IMR-90 (cell line): ENCODE measurements around the gene RPUSD1. TPM values are rescaled to one million over a fixed set of nuclear protein-coding genes. Genes with fewer than 3 reads are reported as not detected.

Source experiments
- ATAC-seq: fragments of 200-7000 bp; cut with Tn5 transposase; 2 replicates; pipeline ENCODE4 v1.9.1; 2020; ENCODE audit warnings: low read depth, mild to moderate bottlenecking, moderate library complexity
- BruUV-seq: library from RNA; stranded (reverse); fragments of 400-500 nt; replicated peaks from 2 replicates; lab custom pipeline; 2021; lab: Mats Ljungman, UMichigan
- CTCF ChIA-PET: fragments of 300-600 bp; formaldehyde crosslinking; extraction: SDS; loops from one replicate; lab custom pipeline; 2021; ENCODE audit warnings: antibody characterized with exemption; lab: Yijun Ruan, JAX
- POLR2A ChIA-PET: fragments of 300-600 bp; sonication (Branson Sonifier 250); formaldehyde crosslinking; loops from one replicate; lab custom pipeline; 2022; ENCODE audit warnings: antibody characterized with exemption; ENCODE audit not compliant: unreplicated experiment; lab: Charles Lee
- DNase-seq: peaks from one replicate; pipeline ENCODE4 v3.0.0; 2013
- H2AFZ ChIP-seq: replicated peaks from 2 replicates; pipeline ENCODE3; 2013; ENCODE audit warnings: low read length, mild to moderate bottlenecking; ENCODE audit not compliant: poor library complexity
- H2AK5ac ChIP-seq: 2 replicates; pipeline ENCODE4 v1.6.1; 2013; ENCODE audit warnings: low read depth, low read length, inconsistent platforms
- H2AK9ac ChIP-seq: replicated peaks from 2 replicates; pipeline ENCODE3; 2013; ENCODE audit warnings: mild to moderate bottlenecking, low read depth, low read length, moderate library complexity; ENCODE audit not compliant: poor library complexity
- H2BK120ac ChIP-seq: 2 replicates; pipeline ENCODE4 v1.6.1; 2013; ENCODE audit warnings: low read depth, low read length, inconsistent platforms
- H2BK15ac ChIP-seq: 3 replicates; pipeline ENCODE4 v1.6.1; 2013; ENCODE audit warnings: low read depth, low read length, inconsistent platforms
- H2BK20ac ChIP-seq: 2 replicates; pipeline ENCODE4 v1.6.1; 2013; ENCODE audit warnings: low read depth, mild to moderate bottlenecking, inconsistent platforms, low read length, moderate library complexity
- H2BK5ac ChIP-seq: 2 replicates; pipeline ENCODE4 v1.6.1; 2013; ENCODE audit warnings: mild to moderate bottlenecking, low read depth, low read length, inconsistent platforms; ENCODE audit not compliant: poor library complexity, severe bottlenecking
- H3K14ac ChIP-seq: replicated peaks from 2 replicates; pipeline ENCODE4 v1.6.1; 2013; ENCODE audit warnings: low read depth, low read length, inconsistent platforms
- H3K18ac ChIP-seq: 2 replicates; pipeline ENCODE4 v1.6.1; 2013; ENCODE audit warnings: low read depth, low read length, control low read depth
- H3K23ac ChIP-seq: 2 replicates; pipeline ENCODE4 v1.6.1; 2013; ENCODE audit warnings: low read depth, low read length, inconsistent platforms
- H3K27ac ChIP-seq: 2 replicates; pipeline ENCODE4 v1.5.1; 2013; ENCODE audit warnings: mild to moderate bottlenecking, control low read depth, low read length; ENCODE audit not compliant: insufficient read depth
- H3K27me3 ChIP-seq: 2 replicates; pipeline ENCODE4 v1.6.1; 2013; ENCODE audit warnings: low read length; ENCODE audit not compliant: control insufficient read depth, insufficient read depth
- H3K36me3 ChIP-seq: 2 replicates; pipeline ENCODE4 v1.6.1; 2013; ENCODE audit warnings: low read length, mixed read lengths; ENCODE audit not compliant: control insufficient read depth, insufficient read depth
- H3K4ac ChIP-seq: 2 replicates; pipeline ENCODE4 v1.6.1; 2013; ENCODE audit warnings: low read depth, low read length, inconsistent platforms
- H3K4me1 ChIP-seq: 2 replicates; pipeline ENCODE4 v1.6.1; 2013; ENCODE audit warnings: low read length, mixed read lengths; ENCODE audit not compliant: control insufficient read depth, insufficient read depth
- H3K4me2 ChIP-seq: 2 replicates; pipeline ENCODE4 v1.6.1; 2013; ENCODE audit warnings: low read depth, mild to moderate bottlenecking, control low read depth, low read length, moderate library complexity
- H3K4me3 ChIP-seq: 2 replicates; pipeline ENCODE4 v1.5.1; 2013; ENCODE audit warnings: low read depth, mild to moderate bottlenecking, control low read depth, low read length, moderate library complexity; ENCODE audit not compliant: insufficient read depth
- H3K56ac ChIP-seq: 2 replicates; pipeline ENCODE4 v1.6.1; 2013; ENCODE audit warnings: low read length, inconsistent platforms; ENCODE audit not compliant: insufficient read depth; ENCODE audit errors: extremely low read depth
- H3K79me1 ChIP-seq, 2 experiments: 2 replicates each; pipeline ENCODE4 v1.6.1; 2013; ENCODE audit warnings: low read length in 2 of 2, inconsistent platforms in 1 of 2, low read depth in 1 of 2
- H3K9ac ChIP-seq: 2 replicates; pipeline ENCODE4 v1.6.1; 2013; ENCODE audit warnings: low read depth, low read length, control low read depth
- H3K9me1 ChIP-seq: 2 replicates; pipeline ENCODE4 v1.6.1; 2013; ENCODE audit warnings: low read length, inconsistent platforms; ENCODE audit not compliant: insufficient read depth
- H3K9me3 ChIP-seq: 2 replicates; pipeline ENCODE4 v1.6.1; 2013; ENCODE audit warnings: low read length; ENCODE audit not compliant: control insufficient read depth, insufficient read depth
- H4K20me1 ChIP-seq: 2 replicates; pipeline ENCODE4 v1.6.1; 2013; ENCODE audit warnings: low read length, inconsistent platforms; ENCODE audit not compliant: insufficient read depth
- H4K5ac ChIP-seq: 2 replicates; pipeline ENCODE4 v1.6.1; 2013; ENCODE audit warnings: mild to moderate bottlenecking, low read depth, low read length, control low read depth
- H4K8ac ChIP-seq, 2 experiments: 2 replicates each; pipeline ENCODE4 v1.6.1; 2013; ENCODE audit warnings: low read depth in 2 of 2, low read length in 2 of 2, control low read depth in 1 of 2, inconsistent platforms in 1 of 2
- H4K91ac ChIP-seq: 2 replicates; pipeline ENCODE4 v1.6.1; 2013; ENCODE audit warnings: low read depth, low read length, inconsistent platforms; ENCODE audit not compliant: insufficient read depth
- BHLHE40 ChIP-seq: fragments of 150-350 bp; IDR thresholded peaks from 2 replicates; pipeline ENCODE4 v1.6.1; 2016; ENCODE audit warnings: mild to moderate bottlenecking, low read depth, low read length
- CEBPB ChIP-seq: IDR thresholded peaks from 2 replicates; pipeline ENCODE4 v1.6.1; 2012; ENCODE audit warnings: low read depth, low read length, improper control_type of control experiment
- CHD1 ChIP-seq: IDR thresholded peaks from 2 replicates; pipeline ENCODE4 v1.6.1; 2012; ENCODE audit warnings: low read depth, low read length, improper control_type of control experiment
- ELK1 ChIP-seq: fragments of 150-350 bp; IDR thresholded peaks from 2 replicates; pipeline ENCODE4 v1.6.1; 2016; ENCODE audit warnings: low read depth, mild to moderate bottlenecking, low read length, moderate library complexity, borderline replicate concordance
- FOS ChIP-seq: fragments of 150-350 bp; IDR thresholded peaks from 2 replicates; pipeline ENCODE4 v1.6.1; 2016; ENCODE audit warnings: low read depth, low read length
- MAFK ChIP-seq: IDR thresholded peaks from 2 replicates; pipeline ENCODE4 v1.6.1; 2012; ENCODE audit warnings: low read depth, low read length, improper control_type of control experiment
- MAZ ChIP-seq: IDR thresholded peaks from 2 replicates; pipeline ENCODE4 v1.6.1; 2012; ENCODE audit warnings: low read depth, mild to moderate bottlenecking, low read length, improper control_type of control experiment, moderate library complexity, borderline replicate concordance
- MXI1 ChIP-seq: IDR thresholded peaks from 2 replicates; pipeline ENCODE4 v1.6.1; 2012; ENCODE audit warnings: low read depth, mild to moderate bottlenecking, low read length, moderate library complexity, borderline replicate concordance
- POLR2A ChIP-seq: IDR thresholded peaks from 2 replicates; pipeline ENCODE4 v1.6.1; 2012; ENCODE audit warnings: mild to moderate bottlenecking, low read depth, low read length
- RAD21 ChIP-seq: IDR thresholded peaks from 2 replicates; pipeline ENCODE4 v1.6.1; 2012; ENCODE audit warnings: low read length, improper control_type of control experiment
- RCOR1 ChIP-seq: IDR thresholded peaks from 2 replicates; pipeline ENCODE4 v1.6.1; 2012; ENCODE audit warnings: mild to moderate bottlenecking, low read length, improper control_type of control experiment; ENCODE audit not compliant: insufficient replicate concordance
- RFX5 ChIP-seq: IDR thresholded peaks from 2 replicates; pipeline ENCODE4 v1.8.0; 2012; ENCODE audit warnings: low read depth, mild to moderate bottlenecking, low read length, moderate library complexity
- SMC3 ChIP-seq: fragments of 150-350 bp; IDR thresholded peaks from 2 replicates; pipeline ENCODE4 v1.6.1; 2016; ENCODE audit warnings: low read depth, mild to moderate bottlenecking, antibody characterized with exemption, low read length, moderate library complexity
- WGBS, 2 experiments: methylation state at CpG; one replicate each; pipeline versions ENCODE4 v1.1.5 to v1.1.7; 2013; ENCODE audit warnings: missing lambda C conversion rate in 2 of 2; ENCODE audit not compliant: insufficient read length in 1 of 2; ENCODE audit errors: extremely low coverage in 2 of 2; 5-methylcytosine and 5-hydroxymethylcytosine counted together
- dilution Hi-C: fragments of 300-500 bp; cut with HindIII; formaldehyde crosslinking; loops from one replicate; pipeline ENCODE4 v1.14.3; 2018; ENCODE audit warnings: low sequenced_read_pairs; ENCODE audit not compliant: unreplicated experiment
- in situ Hi-C: fragments of 300-500 bp; cut with MboI; formaldehyde crosslinking; loops from 3 replicates; pipeline ENCODE4 v1.14.3; 2019; ENCODE audit warnings: low sequenced_read_pairs, inconsistent platforms, mixed read lengths
- intact Hi-C: fragments of 100-400 bp; cut with micrococcal nuclease; formaldehyde crosslinking; loops from 2 replicates; pipeline ENCODE4 v1.10.0; 2022
- polyA plus RNA-seq, 3 experiments: library from polyadenylated mRNA; depleted of rRNA; stranded (reverse); fragments of >200 nt; gene quantifications; 2 replicates each; pipeline ENCODE4 v1.2.3, GENCODE V29; 2012; ENCODE audit warnings: low replicate concordance in 1 of 3
- total RNA-seq: library from RNA; depleted of rRNA; stranded (reverse); fragments of >200 nt; gene quantifications from 2 replicates; pipeline ENCODE4 v1.2.3, GENCODE V29; 2012
- TF ChIP-seq, protein P1 (sequence below): fragments of 150-350 bp; IDR thresholded peaks from 2 replicates; pipeline ENCODE4 v1.6.1; 2017; ENCODE audit warnings: mild to moderate bottlenecking, antibody characterized with exemption, low read length, low read depth
- TF ChIP-seq, protein P2 (sequence below): conservative IDR thresholded peaks from 2 replicates; pipeline ENCODE4 v1.5.1; 2012; ENCODE audit warnings: mild to moderate bottlenecking, low read depth, low read length, improper control_type of control experiment

RPUSD1 gene
- total and polyA plus RNA-seq, 2 of the 4 experiments (the other 2 are of a cell fraction), result 13.1 to 32.3 TPM

GRCh38 chr16:799111-799947 is 11.1 kb upstream of the RPUSD1 start:
- ChIA-PET CTCF (no interaction called here), POLR2A (no interaction called here)
- Histone ChIP-seq H3K9me1 (no peaks in the 10 kb centered on the region), H4K20me1 (no peaks in the 10 kb centered on the region), H3K4ac (no peak overlapping the region), H3K56ac (no peak overlapping the region), H3K9me3 (no peaks in the 10 kb centered on the region), H3K9ac (no peak overlapping the region), H3K79me1 (no peaks in the 10 kb centered on the region), H4K5ac (no peak overlapping the region), H3K36me3 (peaks cover 1% of the 10 kb centered on the region; the same call in 1 of the 2 replicates), H3K23ac (no peak overlapping the region), H2BK20ac (no peak overlapping the region), H2BK120ac (no peak overlapping the region), H4K8ac (no peak overlapping the region), H4K91ac (no peak overlapping the region), H2AK9ac (no peak overlapping the region), H3K4me2 (no peak overlapping the region), H3K14ac (no peak overlapping the region), H3K27ac (no peak overlapping the region), H2AK5ac (no peak overlapping the region), H2BK15ac (no peak overlapping the region), H3K4me3 (no peak overlapping the region), H2AFZ (no peak overlapping the region), H3K4me1 (no peaks in the 10 kb centered on the region), H3K18ac (no peak overlapping the region), H3K27me3 (peaks cover 20% of the 10 kb centered on the region), H2BK5ac (no peak overlapping the region)
- intact Hi-C loops (no loop called here), dilution Hi-C loops (no loop called here), in situ Hi-C loops (no loop called here)
- ATAC-seq (no peak), DNase-seq (no peak)
- WGBS, 2 experiments, result 74% methylated on average over 4 of the region's 22 CpGs; no CpG with 5 or more reads in 1 of the 2 experiments
- TF ChIP-seq RCOR1 (no peak), ELK1 (no peak), RFX5 (no peak), BHLHE40 (no peak), RAD21 (no peak), MAZ (no peak), FOS (no peak), MXI1 (no peak), CHD1 (no peak), POLR2A (no peak), SMC3 (no peak), CEBPB (no peak), MAFK (no peak)
- TF ChIP-seq, protein P1, sequence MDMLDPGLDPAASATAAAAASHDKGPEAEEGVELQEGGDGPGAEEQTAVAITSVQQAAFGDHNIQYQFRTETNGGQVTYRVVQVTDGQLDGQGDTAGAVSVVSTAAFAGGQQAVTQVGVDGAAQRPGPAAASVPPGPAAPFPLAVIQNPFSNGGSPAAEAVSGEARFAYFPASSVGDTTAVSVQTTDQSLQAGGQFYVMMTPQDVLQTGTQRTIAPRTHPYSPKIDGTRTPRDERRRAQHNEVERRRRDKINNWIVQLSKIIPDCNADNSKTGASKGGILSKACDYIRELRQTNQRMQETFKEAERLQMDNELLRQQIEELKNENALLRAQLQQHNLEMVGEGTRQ, result no peak
- TF ChIP-seq, protein P2, sequence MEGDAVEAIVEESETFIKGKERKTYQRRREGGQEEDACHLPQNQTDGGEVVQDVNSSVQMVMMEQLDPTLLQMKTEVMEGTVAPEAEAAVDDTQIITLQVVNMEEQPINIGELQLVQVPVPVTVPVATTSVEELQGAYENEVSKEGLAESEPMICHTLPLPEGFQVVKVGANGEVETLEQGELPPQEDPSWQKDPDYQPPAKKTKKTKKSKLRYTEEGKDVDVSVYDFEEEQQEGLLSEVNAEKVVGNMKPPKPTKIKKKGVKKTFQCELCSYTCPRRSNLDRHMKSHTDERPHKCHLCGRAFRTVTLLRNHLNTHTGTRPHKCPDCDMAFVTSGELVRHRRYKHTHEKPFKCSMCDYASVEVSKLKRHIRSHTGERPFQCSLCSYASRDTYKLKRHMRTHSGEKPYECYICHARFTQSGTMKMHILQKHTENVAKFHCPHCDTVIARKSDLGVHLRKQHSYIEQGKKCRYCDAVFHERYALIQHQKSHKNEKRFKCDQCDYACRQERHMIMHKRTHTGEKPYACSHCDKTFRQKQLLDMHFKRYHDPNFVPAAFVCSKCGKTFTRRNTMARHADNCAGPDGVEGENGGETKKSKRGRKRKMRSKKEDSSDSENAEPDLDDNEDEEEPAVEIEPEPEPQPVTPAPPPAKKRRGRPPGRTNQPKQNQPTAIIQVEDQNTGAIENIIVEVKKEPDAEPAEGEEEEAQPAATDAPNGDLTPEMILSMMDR, result no peak
- BruUV-seq, result no TSS peak
